Measurements from ENCODE around the gene COPZ1. TPM values are rescaled to one million over a fixed set of nuclear protein-coding genes. Genes with fewer than 3 reads are reported as not detected.

COPZ1 gene
- total and polyA plus RNA-seq, 9 of the 15 experiments (the other 6 are each of a cell fraction or from before 2014, with no cell fraction given): 137 to 487 (median 233) TPM

DNA sequence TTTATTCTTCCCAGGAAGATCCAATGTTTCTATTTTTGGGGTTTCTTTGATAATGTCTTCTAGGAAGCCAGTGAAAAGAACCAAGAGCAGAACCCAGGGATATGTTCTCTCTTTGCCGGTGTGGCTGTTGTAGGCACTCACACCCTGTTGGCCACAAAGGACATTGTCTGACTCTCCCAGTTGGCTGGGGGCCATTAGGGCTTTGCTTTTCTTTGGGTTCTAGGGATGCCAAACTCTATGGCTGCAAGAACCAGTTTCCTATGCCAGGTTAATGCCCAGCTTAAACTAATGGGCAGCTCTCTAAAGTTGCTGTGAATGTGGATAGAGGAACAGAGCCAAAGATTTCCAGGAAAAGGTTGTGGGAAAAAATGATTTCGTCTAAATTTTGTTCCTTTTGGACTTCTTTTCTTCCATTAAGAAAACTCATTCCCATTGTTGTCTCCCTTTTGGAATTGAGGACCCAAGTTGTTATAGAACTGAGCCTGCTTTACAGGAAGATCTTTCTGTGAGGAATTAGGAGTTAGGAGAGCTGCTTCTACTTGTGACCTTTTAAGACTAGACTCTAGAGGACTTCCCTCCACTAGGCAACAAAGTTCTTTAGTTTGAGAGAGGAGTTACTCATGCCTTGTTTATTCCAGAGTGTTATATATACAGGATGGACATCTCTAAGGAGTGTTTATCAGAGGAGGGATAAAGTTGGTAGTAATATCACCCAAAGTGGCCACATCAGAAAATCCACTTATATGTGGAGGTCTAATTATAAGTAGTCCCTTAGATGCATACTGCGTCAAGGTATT, 13.1 kb downstream of the COPZ1 start:
- H3K27ac ChIP-seq (ENCODE audit: extremely low read depth, low read depth, low read length): peak overlapping the region; percentile 74
- no TSS peak for BruUV-seq (replicated peaks)
- H3K36me3 ChIP-seq (ENCODE audit: control insufficient read depth, insufficient read depth, low read length): peaks cover 56% of the 10 kb centered on the region
- H3K27me3 ChIP-seq (ENCODE audit: control insufficient read depth in 2 of 2, insufficient read depth in 2 of 2, low read length in 2 of 2): no peaks in the 10 kb centered on the region
- H3K79me2 ChIP-seq (ENCODE audit: control insufficient read depth, insufficient read depth, low read length): peaks cover 82% of the 10 kb centered on the region
- in situ Hi-C loops (cut with MboI) (no loop called here), intact Hi-C loops (cut with micrococcal nuclease) (loop anchor here (1.0 kb wide), 2 partner anchors 21 to 118 kb away; no protein-coding TSS in a partner anchor)
- CTCF ChIA-PET (ENCODE audit: low intra/inter-chr PET ratio): interaction anchor here (0.7 to 3.6 kb wide), 6 partner anchors 21 to 48 kb away, joined by 3 to 16 read pairs (median 10); no protein-coding TSS in a partner anchor
- H3K9me3 ChIP-seq (replicated peaks; ENCODE audit: control insufficient read depth, insufficient read depth, low read depth, low read length): no peaks in the 10 kb centered on the region
- peaks cover 33 to 39% of the 10 kb centered on the region in 2 experiments for H3K4me1 ChIP-seq (replicated peaks in 1 of 2; ENCODE audit: control insufficient read depth in 2 of 2, insufficient read depth in 2 of 2, low read length in 2 of 2)
- 0 out of 2 replicates have a peak overlapping the region, but pooled peaks have one; percentile 2 for H3K4me3 ChIP-seq
- FAIRE-seq (peak; percentile 52), ATAC-seq (peak; percentile 57), DNase-seq (ENCODE audit: extremely low read depth in 1 of 4, low spot score in 3 of 4) (peak; percentile 26 to 48 (median 42))
- no peaks in the 10 kb centered on the region for H4K20me1 ChIP-seq (replicated peaks; ENCODE audit: control insufficient read depth, insufficient read depth, low read length)
- POLR2A ChIA-PET: interaction anchor here (0.8 to 8.4 kb wide), 13 partner anchors 9 to 132 kb away, joined by 3 to 103 read pairs (median 14); partner anchors contain the start of genes CBX5, COPZ1 and HNRNPA1
- H2AFZ ChIP-seq (ENCODE audit: low read depth, low read length): no peak overlapping the region
- H3K9me1 ChIP-seq (ENCODE audit: control insufficient read depth, insufficient read depth, low read length): no peaks in the 10 kb centered on the region
- 27% methylated on average over 3 of the region's 3 CpGs for WGBS (ENCODE audit: insufficient coverage, low coverage, missing lambda C conversion rate)
- H3K4me2 ChIP-seq (ENCODE audit: insufficient read depth, low read length): peak overlapping the region; percentile 48
- peak overlapping the region; percentile 65 to 85; a peak in 3 of 4 replicates for H3K9ac ChIP-seq (ENCODE audit: insufficient read depth in 1 of 2, low read depth in 2 of 2, low read length in 2 of 2)
- no peak for TF ChIP-seq PHB (CRISPR knock-in tag; IDR thresholded peaks at IDR 0.05)
- no peak for TF ChIP-seq RAD21 (CRISPR knock-in tag; conservative IDR thresholded peaks at IDR 0.05 in 1 of 2, IDR thresholded peaks at IDR 0.05 in 1 of 2)
- TF ChIP-seq GATAD2B (IDR thresholded peaks at IDR 0.05; ENCODE audit: borderline replicate concordance): no peak
- TF ChIP-seq, protein P1, sequence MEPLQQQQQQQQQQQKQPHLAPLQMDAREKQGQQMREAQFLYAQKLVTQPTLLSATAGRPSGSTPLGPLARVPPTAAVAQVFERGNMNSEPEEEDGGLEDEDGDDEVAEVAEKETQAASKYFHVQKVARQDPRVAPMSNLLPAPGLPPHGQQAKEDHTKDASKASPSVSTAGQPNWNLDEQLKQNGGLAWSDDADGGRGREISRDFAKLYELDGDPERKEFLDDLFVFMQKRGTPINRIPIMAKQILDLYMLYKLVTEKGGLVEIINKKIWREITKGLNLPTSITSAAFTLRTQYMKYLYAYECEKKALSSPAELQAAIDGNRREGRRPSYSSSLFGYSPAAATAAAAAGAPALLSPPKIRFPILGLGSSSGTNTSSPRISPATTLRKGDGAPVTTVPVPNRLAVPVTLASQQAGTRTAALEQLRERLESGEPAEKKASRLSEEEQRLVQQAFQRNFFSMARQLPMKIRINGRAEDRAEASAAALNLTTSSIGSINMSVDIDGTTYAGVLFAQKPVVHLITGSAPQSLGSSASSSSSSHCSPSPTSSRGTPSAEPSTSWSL (CRISPR knock-in tag; IDR thresholded peaks at IDR 0.05; ENCODE audit: borderline replicate concordance): no peak
- TF ChIP-seq MYC (IDR thresholded peaks at IDR 0.05; ENCODE audit: low read depth, low read length): no peak
- TF ChIP-seq MYC (CRISPR knock-in tag; IDR thresholded peaks at IDR 0.05; ENCODE audit: borderline replicate concordance, low read depth): no peak
- TF ChIP-seq, protein P2, sequence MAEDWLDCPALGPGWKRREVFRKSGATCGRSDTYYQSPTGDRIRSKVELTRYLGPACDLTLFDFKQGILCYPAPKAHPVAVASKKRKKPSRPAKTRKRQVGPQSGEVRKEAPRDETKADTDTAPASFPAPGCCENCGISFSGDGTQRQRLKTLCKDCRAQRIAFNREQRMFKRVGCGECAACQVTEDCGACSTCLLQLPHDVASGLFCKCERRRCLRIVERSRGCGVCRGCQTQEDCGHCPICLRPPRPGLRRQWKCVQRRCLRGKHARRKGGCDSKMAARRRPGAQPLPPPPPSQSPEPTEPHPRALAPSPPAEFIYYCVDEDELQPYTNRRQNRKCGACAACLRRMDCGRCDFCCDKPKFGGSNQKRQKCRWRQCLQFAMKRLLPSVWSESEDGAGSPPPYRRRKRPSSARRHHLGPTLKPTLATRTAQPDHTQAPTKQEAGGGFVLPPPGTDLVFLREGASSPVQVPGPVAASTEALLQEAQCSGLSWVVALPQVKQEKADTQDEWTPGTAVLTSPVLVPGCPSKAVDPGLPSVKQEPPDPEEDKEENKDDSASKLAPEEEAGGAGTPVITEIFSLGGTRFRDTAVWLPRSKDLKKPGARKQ (CRISPR knock-in tag; IDR thresholded peaks at IDR 0.05): no peak
- 0 out of 2 replicates have a peak, but pooled peaks have one; percentile 26 for TF ChIP-seq NFIC (IDR thresholded peaks at IDR 0.05)
- TF ChIP-seq, protein P3, sequence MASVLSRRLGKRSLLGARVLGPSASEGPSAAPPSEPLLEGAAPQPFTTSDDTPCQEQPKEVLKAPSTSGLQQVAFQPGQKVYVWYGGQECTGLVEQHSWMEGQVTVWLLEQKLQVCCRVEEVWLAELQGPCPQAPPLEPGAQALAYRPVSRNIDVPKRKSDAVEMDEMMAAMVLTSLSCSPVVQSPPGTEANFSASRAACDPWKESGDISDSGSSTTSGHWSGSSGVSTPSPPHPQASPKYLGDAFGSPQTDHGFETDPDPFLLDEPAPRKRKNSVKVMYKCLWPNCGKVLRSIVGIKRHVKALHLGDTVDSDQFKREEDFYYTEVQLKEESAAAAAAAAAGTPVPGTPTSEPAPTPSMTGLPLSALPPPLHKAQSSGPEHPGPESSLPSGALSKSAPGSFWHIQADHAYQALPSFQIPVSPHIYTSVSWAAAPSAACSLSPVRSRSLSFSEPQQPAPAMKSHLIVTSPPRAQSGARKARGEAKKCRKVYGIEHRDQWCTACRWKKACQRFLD (CRISPR knock-in tag; IDR thresholded peaks at IDR 0.05): peak; percentile 38; the same call in 1 of the 2 replicates
- no peak for TF ChIP-seq GATA2 (CRISPR knock-in tag; IDR thresholded peaks at IDR 0.05)
- no peak for TF ChIP-seq KDM5B (IDR thresholded peaks at IDR 0.05; ENCODE audit: insufficient replicate concordance, low read depth, low read length)
- TF ChIP-seq, protein P4, sequence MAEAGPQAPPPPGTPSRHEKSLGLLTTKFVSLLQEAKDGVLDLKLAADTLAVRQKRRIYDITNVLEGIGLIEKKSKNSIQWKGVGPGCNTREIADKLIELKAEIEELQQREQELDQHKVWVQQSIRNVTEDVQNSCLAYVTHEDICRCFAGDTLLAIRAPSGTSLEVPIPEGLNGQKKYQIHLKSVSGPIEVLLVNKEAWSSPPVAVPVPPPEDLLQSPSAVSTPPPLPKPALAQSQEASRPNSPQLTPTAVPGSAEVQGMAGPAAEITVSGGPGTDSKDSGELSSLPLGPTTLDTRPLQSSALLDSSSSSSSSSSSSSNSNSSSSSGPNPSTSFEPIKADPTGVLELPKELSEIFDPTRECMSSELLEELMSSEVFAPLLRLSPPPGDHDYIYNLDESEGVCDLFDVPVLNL (CRISPR knock-in tag; IDR thresholded peaks at IDR 0.05; ENCODE audit: low read depth): no peak
- TF ChIP-seq ZC3H8 (IDR thresholded peaks at IDR 0.05): no peak
- no peak for TF ChIP-seq ZBTB1 (CRISPR knock-in tag; IDR thresholded peaks at IDR 0.05; ENCODE audit: borderline replicate concordance, low read depth)
- no peak for TF ChIP-seq MAFF (IDR thresholded peaks at IDR 0.05; ENCODE audit: low read length)
